H9 (cell line): ENCODE measurements around the gene MARCHF3. TPM values are rescaled to one million over a fixed set of nuclear protein-coding genes. Genes with fewer than 3 reads are reported as not detected.

Experiments used
- DNase-seq: peaks from one replicate; pipeline ENCODE4 v3.0.0-alpha.2; 2017
- H2AFZ ChIP-seq: one replicate; pipeline ENCODE4 v1.6.1; 2013; ENCODE audit warnings: mild to moderate bottlenecking, low read length, control low read depth, moderate library complexity
- H2AK5ac ChIP-seq: 2 replicates; pipeline ENCODE4 v1.6.1; 2013; ENCODE audit warnings: low read length, control low read depth, mixed read lengths; ENCODE audit not compliant: insufficient read length
- H2BK120ac ChIP-seq: one replicate; pipeline ENCODE4 v1.6.1; 2013; ENCODE audit warnings: low read depth, mild to moderate bottlenecking, low read length, control low read depth, inconsistent platforms; ENCODE audit not compliant: poor library complexity, severe bottlenecking
- H2BK12ac ChIP-seq: 2 replicates; pipeline ENCODE4 v1.6.1; 2013; ENCODE audit warnings: low read length, control low read depth, mixed read lengths, low read depth; ENCODE audit not compliant: insufficient read length
- H2BK15ac ChIP-seq: 2 replicates; pipeline ENCODE4 v1.6.1; 2013; ENCODE audit warnings: low read depth, low read length, control low read depth
- H2BK20ac ChIP-seq: one replicate; pipeline ENCODE4 v1.6.1; 2013; ENCODE audit warnings: low read depth, mild to moderate bottlenecking, low read length, control low read depth, inconsistent platforms; ENCODE audit not compliant: poor library complexity, severe bottlenecking
- H2BK5ac ChIP-seq: 2 replicates; pipeline ENCODE4 v1.6.1; 2013; ENCODE audit warnings: low read length, control low read depth, mixed read lengths; ENCODE audit not compliant: insufficient read length
- H3K14ac ChIP-seq: 2 replicates; pipeline ENCODE4 v1.6.1; 2013; ENCODE audit warnings: low read length, control low read depth; ENCODE audit not compliant: insufficient read depth
- H3K18ac ChIP-seq: 2 replicates; pipeline ENCODE4 v1.6.1; 2013; ENCODE audit warnings: low read depth, mild to moderate bottlenecking, mixed read lengths, low read length, control low read depth; ENCODE audit not compliant: insufficient read length
- H3K23ac ChIP-seq: 2 replicates; pipeline ENCODE4 v1.6.1; 2013; ENCODE audit warnings: low read length, control low read depth, mixed read lengths, low read depth; ENCODE audit not compliant: insufficient read length
- H3K23me2 ChIP-seq: 2 replicates; pipeline ENCODE4 v1.6.1; 2013; ENCODE audit warnings: low read depth, mild to moderate bottlenecking, mixed read lengths, low read length, control low read depth; ENCODE audit not compliant: insufficient read length, poor library complexity, severe bottlenecking
- H3K27ac ChIP-seq: 2 replicates; pipeline ENCODE4 v1.5.1; 2013; ENCODE audit warnings: low read length, control low read depth, mixed read lengths, low read depth; ENCODE audit not compliant: insufficient read length
- H3K27me3 ChIP-seq: 2 replicates; pipeline ENCODE4 v1.6.1; 2013; ENCODE audit warnings: low read length, control low read depth, inconsistent platforms; ENCODE audit not compliant: insufficient read depth
- H3K4ac ChIP-seq: 2 replicates; pipeline ENCODE4 v1.6.1; 2013; ENCODE audit warnings: low read depth, mild to moderate bottlenecking, control low read depth, inconsistent platforms, low read length, moderate library complexity
- H3K4me1 ChIP-seq: 2 replicates; pipeline ENCODE4 v1.6.1; 2013; ENCODE audit warnings: low read length, control low read depth, inconsistent platforms; ENCODE audit not compliant: insufficient read depth
- H3K4me2 ChIP-seq: 2 replicates; pipeline ENCODE4 v1.6.1; 2013; ENCODE audit warnings: low read length, control low read depth, mixed read lengths; ENCODE audit not compliant: insufficient read length, insufficient read depth
- H3K56ac ChIP-seq: 2 replicates; pipeline ENCODE4 v1.6.1; 2013; ENCODE audit warnings: low read depth, mild to moderate bottlenecking, mixed read lengths, low read length, control low read depth; ENCODE audit not compliant: insufficient read length
- H3K79me1 ChIP-seq: 2 replicates; pipeline ENCODE4 v1.6.1; 2013; ENCODE audit warnings: low read depth, mild to moderate bottlenecking, moderate library complexity, low read length, control low read depth, inconsistent platforms; ENCODE audit not compliant: insufficient read depth, poor library complexity, severe bottlenecking
- H3K79me2 ChIP-seq: 2 replicates; pipeline ENCODE4 v1.6.1; 2013; ENCODE audit warnings: low read length, control low read depth, inconsistent platforms; ENCODE audit not compliant: insufficient read depth
- H3K9ac ChIP-seq: 2 replicates; pipeline ENCODE4 v1.6.1; 2013; ENCODE audit warnings: low read length, control low read depth, mixed read lengths; ENCODE audit not compliant: insufficient read length; ENCODE audit errors: extremely low read depth
- H3K9me3 ChIP-seq: one replicate; pipeline ENCODE4 v1.6.1; 2013; ENCODE audit warnings: low read depth, low read length, inconsistent platforms; ENCODE audit not compliant: control insufficient read depth
- H3T11ph ChIP-seq: one replicate; pipeline ENCODE4 v1.6.1; 2013; ENCODE audit warnings: mild to moderate bottlenecking, low read length, control low read depth, inconsistent platforms
- H4K20me1 ChIP-seq: one replicate; pipeline ENCODE4 v1.6.1; 2013; ENCODE audit not compliant: control insufficient read depth, insufficient read length, insufficient read depth
- H4K5ac ChIP-seq: 2 replicates; pipeline ENCODE4 v1.6.1; 2013; ENCODE audit warnings: low read depth, mild to moderate bottlenecking, mixed read lengths, low read length, control low read depth; ENCODE audit not compliant: insufficient read length
- H4K8ac ChIP-seq: replicated peaks from 2 replicates; pipeline ENCODE4 v1.6.1; 2013; ENCODE audit warnings: low read length, control low read depth, mixed read lengths, low read depth; ENCODE audit not compliant: insufficient read length
- H4K91ac ChIP-seq: 2 replicates; pipeline ENCODE4 v1.6.1; 2013; ENCODE audit warnings: low read depth, mild to moderate bottlenecking, moderate library complexity, mixed read lengths, low read length, control low read depth; ENCODE audit not compliant: insufficient read length
- H3K27ac Mint-ChIP-seq, 3 experiments: 2 replicates in 2 of 3; 3 replicates in 1 of 3; pipeline ENCODE4 v1.8.0; 2020 to 2021; ENCODE audit warnings: mixed read lengths in 3 of 3, mild to moderate bottlenecking in 1 of 3, moderate library complexity in 1 of 3
- H3K27me3 Mint-ChIP-seq: 2 replicates; pipeline ENCODE4 v1.8.0; 2021; ENCODE audit warnings: low read depth, mild to moderate bottlenecking, moderate library complexity, mixed read lengths
- H3K36me3 Mint-ChIP-seq, 3 experiments: 2 replicates in 2 of 3; 3 replicates in 1 of 3; pipeline ENCODE4 v1.8.0; 2020 to 2021; ENCODE audit warnings: low read depth in 3 of 3, mixed read lengths in 3 of 3; ENCODE audit not compliant: insufficient read depth in 1 of 3
- H3K4me1 Mint-ChIP-seq, 2 experiments: 2 replicates each; pipeline ENCODE4 v1.8.0; 2020; ENCODE audit warnings: mixed read lengths in 2 of 2
- H3K4me3 Mint-ChIP-seq, 2 experiments: 2 replicates in 1 of 2; 3 replicates in 1 of 2; pipeline ENCODE4 v1.8.0; 2020 to 2021; ENCODE audit warnings: mild to moderate bottlenecking in 2 of 2, mixed read lengths in 2 of 2, moderate library complexity in 1 of 2
- H3K9me3 Mint-ChIP-seq, 2 experiments: 2 replicates in 1 of 2; 3 replicates in 1 of 2; pipeline ENCODE4 v1.8.0; 2020; ENCODE audit warnings: mild to moderate bottlenecking in 2 of 2, mixed read lengths in 2 of 2, moderate library complexity in 1 of 2
- WGBS: extraction: QIAGEN DNeasy Blood & Tissue Kit; methylation state at CpG from one replicate; pipeline ENCODE4 v1.1.7; 2013; ENCODE audit warnings: missing lambda C conversion rate, low lambda C conversion rate, mixed read lengths; ENCODE audit not compliant: insufficient read length; ENCODE audit errors: extremely low coverage; 5-methylcytosine and 5-hydroxymethylcytosine counted together
- total RNA-seq: library from RNA; stranded (reverse); gene quantifications from 2 replicates; pipeline ENCODE4 v1.2.1, GENCODE V29; 2021
- TF ChIP-seq, protein P1 (sequence below): fragments of 200-600 bp; sonication (generic); conservative IDR thresholded peaks from 3 replicates; pipeline ENCODE4 v1.8.0; 2021; ENCODE audit warnings: antibody characterized with exemption, mild to moderate bottlenecking

MARCHF3 gene
- total RNA-seq, 1 experiment from 2014 or later = 17.7 TPM

DNA sequence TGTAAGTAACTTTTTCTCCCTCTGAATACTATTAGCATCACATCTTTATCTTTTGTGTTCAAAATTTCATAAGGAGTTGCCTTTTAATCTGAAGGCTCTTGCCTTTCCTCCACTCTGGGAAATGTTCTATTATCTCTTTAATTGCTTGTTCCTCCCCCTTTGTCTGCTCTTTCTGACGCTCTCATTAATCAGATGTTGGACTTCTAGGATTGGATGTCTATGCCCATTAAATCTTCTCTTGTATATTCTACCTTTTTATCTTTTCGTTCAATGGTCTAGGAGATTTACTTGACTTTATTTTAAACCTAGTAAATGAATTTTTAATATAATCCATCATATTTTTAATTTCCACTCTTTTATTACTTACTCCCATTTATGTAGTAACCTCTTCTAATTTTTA is 76.7 kb downstream of the MARCHF3 start:
- Histone ChIP-seq H3T11ph (no peak overlapping the region), H2BK12ac (no peak overlapping the region), H3K4me2 (no peak overlapping the region), H2BK20ac (no peak overlapping the region), H3K23me2 (no peaks in the 10 kb centered on the region), H4K8ac (no peak overlapping the region), H4K5ac (no peak overlapping the region), H3K9ac (no peak overlapping the region), H3K27me3 (no peaks in the 10 kb centered on the region), H3K79me2 (no peaks in the 10 kb centered on the region), H4K91ac (no peak overlapping the region), H3K4me1 (no peaks in the 10 kb centered on the region), H2AK5ac (no peak overlapping the region), H4K20me1 (no peaks in the 10 kb centered on the region), H2BK120ac (no peak overlapping the region), H3K27ac (no peak overlapping the region), H2BK5ac (no peak overlapping the region), H3K79me1 (no peaks in the 10 kb centered on the region), H3K4ac (no peak overlapping the region), H2BK15ac (no peak overlapping the region), H3K18ac (no peak overlapping the region), H3K56ac (no peak overlapping the region), H2AFZ (no peak overlapping the region), H3K23ac (no peak overlapping the region), H3K9me3 (no peaks in the 10 kb centered on the region), H3K14ac (no peak overlapping the region)
- Mint-ChIP-seq H3K9me3 (peaks cover 2 to 4% of the 10 kb centered on the region in 2 experiments; a peak in 3 of 5 replicates), H3K36me3 (peaks cover 0 to 8% (median 2%) of the 10 kb centered on the region in 3 experiments; a peak in 2 of 7 replicates), H3K27me3 (no peaks in the 10 kb centered on the region), H3K4me3 (no peak overlapping the region), H3K27ac (no peak overlapping the region), H3K4me1 (peaks cover under 1 to 1% of the 10 kb centered on the region in 2 experiments; a peak in 3 of 4 replicates)
- TF ChIP-seq, protein P1, sequence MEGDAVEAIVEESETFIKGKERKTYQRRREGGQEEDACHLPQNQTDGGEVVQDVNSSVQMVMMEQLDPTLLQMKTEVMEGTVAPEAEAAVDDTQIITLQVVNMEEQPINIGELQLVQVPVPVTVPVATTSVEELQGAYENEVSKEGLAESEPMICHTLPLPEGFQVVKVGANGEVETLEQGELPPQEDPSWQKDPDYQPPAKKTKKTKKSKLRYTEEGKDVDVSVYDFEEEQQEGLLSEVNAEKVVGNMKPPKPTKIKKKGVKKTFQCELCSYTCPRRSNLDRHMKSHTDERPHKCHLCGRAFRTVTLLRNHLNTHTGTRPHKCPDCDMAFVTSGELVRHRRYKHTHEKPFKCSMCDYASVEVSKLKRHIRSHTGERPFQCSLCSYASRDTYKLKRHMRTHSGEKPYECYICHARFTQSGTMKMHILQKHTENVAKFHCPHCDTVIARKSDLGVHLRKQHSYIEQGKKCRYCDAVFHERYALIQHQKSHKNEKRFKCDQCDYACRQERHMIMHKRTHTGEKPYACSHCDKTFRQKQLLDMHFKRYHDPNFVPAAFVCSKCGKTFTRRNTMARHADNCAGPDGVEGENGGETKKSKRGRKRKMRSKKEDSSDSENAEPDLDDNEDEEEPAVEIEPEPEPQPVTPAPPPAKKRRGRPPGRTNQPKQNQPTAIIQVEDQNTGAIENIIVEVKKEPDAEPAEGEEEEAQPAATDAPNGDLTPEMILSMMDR = no peak
- no CpG with 5 or more reads among the region's 2 CpGs for WGBS
- DNase-seq = no peak
